KBM-7 (cell line): ENCODE results near the gene ITK.
"Not testable (repeated sequence)": the region's sequence is repeated elsewhere in the genome, so short reads cannot be mapped to it uniquely, and the experiment has no call there.

Experiments used
- DNase-seq: peaks from one replicate; pipeline ENCODE4 v3.0.0-alpha.2; 2015
- in situ Hi-C: fragments of 300-500 bp; cut with MboI; formaldehyde crosslinking; loops from 2 replicates; pipeline ENCODE4 v1.14.3; 2020; ENCODE audit warnings: low sequenced_read_pairs, low pct_unique_long_range_greater_than_20kb, mixed read lengths

Gene ITK

GRCh38 chr5:157166214-157167213 lies 14.1 kb upstream of the ITK start, which contains the start of gene GARIN3:
GARIN3 (minus strand) TSS chr5:157166264; CDS start chr5:157166168, 96 bp downstream.
- in situ Hi-C loops = no loop called here

GRCh38 chr5:157167214-157167621 lies 13.4 kb upstream of the ITK start:
- in situ Hi-C loops = no loop called here
- no peak for DNase-seq

More at GRCh38 chr5:157166214-157167213, 14.1 kb upstream of the ITK start, which contains the start of gene GARIN3:
- DNase-seq = no peak

GRCh38 chr5:157168286-157168685 lies 12.4 kb upstream of the ITK start:
- DNase-seq = no peak
- in situ Hi-C loops = no loop called here

- in situ Hi-C loops = no loop called here
- no peak for DNase-seq
These were observed 8.2 kb upstream of the ITK start for GRCh38 chr5:157172403-157172802.

- no peak for DNase-seq
- in situ Hi-C loops = no loop called here
These were observed 5.5 kb upstream of the ITK start for GRCh38 chr5:157175071-157175612.

- in situ Hi-C loops = no loop called here
- peak; percentile 2 for DNase-seq
These were observed 2.7 kb upstream of the ITK start for GRCh38 chr5:157177953-157178352.

GRCh38 chr5:157178966-157179365 lies 1.7 kb upstream of the ITK start:
- DNase-seq = no peak
- in situ Hi-C loops = no loop called here

- in situ Hi-C loops = no loop called here
- DNase-seq = no peak
These were observed 1.6 kb downstream of the ITK start for GRCh38 chr5:157182143-157182757.

- in situ Hi-C loops = no loop called here
- DNase-seq = no peak
These were observed 3.6 kb downstream of the ITK start for GRCh38 chr5:157184117-157184670.

- in situ Hi-C loops, DNase-seq: not testable (repeated sequence)
These were observed 4.5 kb downstream of the ITK start for GRCh38 chr5:157185122-157185521.

GRCh38 chr5:157186309-157187045 lies 5.8 kb downstream of the ITK start:
- in situ Hi-C loops = no loop called here

GRCh38 chr5:157187046-157187754 lies 6.6 kb downstream of the ITK start:
- no peak for DNase-seq
- in situ Hi-C loops = no loop called here

More at GRCh38 chr5:157186309-157187045, 5.8 kb downstream of the ITK start:
- no peak for DNase-seq

GRCh38 chr5:157188270-157188669 lies 7.6 kb downstream of the ITK start:
- no peak for DNase-seq
- in situ Hi-C loops = no loop called here

GRCh38 chr5:157189223-157189622 lies 8.6 kb downstream of the ITK start:
- in situ Hi-C loops = no loop called here
- DNase-seq = no peak

- in situ Hi-C loops = no loop called here
These were observed 13.2 kb downstream of the ITK start for GRCh38 chr5:157193699-157194424.

GRCh38 chr5:157196045-157196444 lies 15.4 kb downstream of the ITK start:
- in situ Hi-C loops = no loop called here
- no peak for DNase-seq

More at GRCh38 chr5:157193699-157194424, 13.2 kb downstream of the ITK start:
- DNase-seq = no peak

GRCh38 chr5:157197086-157197485 lies 16.4 kb downstream of the ITK start:
- in situ Hi-C loops = no loop called here
- DNase-seq = no peak
